Astrocyte of the cerebellum (primary cell): ENCODE measurements around the gene TOM1L2.

Experiments used
- DNase-seq: peaks from one replicate; pipeline ENCODE4 v3.0.0-alpha.2; 2011; ENCODE audit warnings: low read depth
- H3K4me3 ChIP-seq: 2 replicates; pipeline ENCODE4 v1.5.1; 2011; ENCODE audit warnings: mild to moderate bottlenecking, low read depth, low read length, moderate library complexity
- CTCF ChIP-seq: IDR thresholded peaks from 2 replicates; pipeline ENCODE4 v1.5.1; 2012; ENCODE audit warnings: low read length, low read depth, moderate library complexity, mild to moderate bottlenecking; ENCODE audit errors: missing control alignments
- in situ Hi-C: cut with HindIII; loops from 2 replicates; pipeline ENCODE4 v1.10.0; 2017; ENCODE audit warnings: low sequenced_read_pairs

Gene TOM1L2

GRCh38 chr17:17795946-17796786 is 176.0 kb downstream of the TOM1L2 start:
- no peak for TF ChIP-seq CTCF
- no peak overlapping the region for H3K4me3 ChIP-seq
- DNase-seq = no peak
- in situ Hi-C loops = no loop called here

DNA sequence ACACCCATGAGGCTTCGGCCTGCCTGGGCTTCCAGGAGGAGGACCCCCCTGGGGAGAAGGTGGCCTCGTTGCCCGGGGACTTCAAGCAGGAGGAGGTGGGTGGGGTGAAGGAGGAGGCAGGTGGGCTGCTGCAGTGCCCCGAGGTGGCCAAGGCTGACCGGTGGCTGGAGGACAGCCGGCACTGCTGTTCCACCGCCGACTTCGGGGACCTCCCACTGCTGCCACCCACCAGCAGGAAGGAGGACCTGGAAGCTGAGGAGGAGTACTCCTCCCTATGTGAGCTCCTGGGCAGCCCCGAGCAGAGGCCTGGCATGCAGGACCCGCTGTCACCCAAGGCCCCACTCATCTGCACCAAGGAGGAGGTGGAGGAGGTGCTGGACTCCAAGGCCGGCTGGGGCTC is 176.9 kb downstream of the TOM1L2 start:
- H3K4me3 ChIP-seq = no peak overlapping the region
- in situ Hi-C loops = no loop called here
- no peak for DNase-seq
- TF ChIP-seq CTCF = no peak

- DNase-seq = no peak
- H3K4me3 ChIP-seq = no peak overlapping the region
- TF ChIP-seq CTCF = no peak
- in situ Hi-C loops = no loop called here
These were observed 177.8 kb downstream of the TOM1L2 start for GRCh38 chr17:17794382-17794781.
